Left renal cortex interstitium (tissue), 4 donors: ENCODE results near the gene SLC24A2. TPM values are rescaled to one million over a fixed set of nuclear protein-coding genes. Genes with fewer than 3 reads are reported as not detected.

ENCODE experiments used
- DNase-seq, 4 donors: peaks; one replicate each; pipeline ENCODE4 v3.0.0-alpha.2; 2013; ENCODE audit warnings: low read depth in 4 of 4, low spot score in 2 of 4, missing footprints in 1 of 4
- polyA plus RNA-seq, 4 donors: library from polyadenylated mRNA; unstranded; fragments of 120-200 nt; gene quantifications; one replicate each; pipeline ENCODE4 v1.2.1, GENCODE V29; 2013; ENCODE audit not compliant: insufficient read length in 4 of 4

Gene SLC24A2
- polyA plus RNA-seq, 4 donors = 0.08 to 0.30 (median 0.16) TPM

DNA sequence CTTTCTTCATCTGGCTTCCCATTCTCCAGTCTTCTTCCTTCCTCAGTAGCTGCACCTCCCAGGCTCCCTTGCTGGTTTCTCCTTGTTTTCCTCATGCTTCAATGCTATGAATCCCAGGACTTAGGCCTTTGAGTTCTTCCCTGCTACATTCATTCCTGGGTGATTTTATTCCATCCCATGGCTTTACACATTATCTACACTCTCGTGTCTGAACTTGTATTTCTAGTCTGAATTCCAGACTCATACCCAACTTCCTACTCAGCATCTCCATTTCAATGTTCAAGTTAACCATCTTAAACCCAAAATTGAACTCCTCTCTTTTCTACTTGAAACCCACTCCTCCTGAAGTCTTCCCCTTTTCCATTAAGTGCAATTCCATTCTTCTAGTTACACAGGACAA lies 20.0 kb downstream of the SLC24A2 start:
- no peak for DNase-seq

DNA sequence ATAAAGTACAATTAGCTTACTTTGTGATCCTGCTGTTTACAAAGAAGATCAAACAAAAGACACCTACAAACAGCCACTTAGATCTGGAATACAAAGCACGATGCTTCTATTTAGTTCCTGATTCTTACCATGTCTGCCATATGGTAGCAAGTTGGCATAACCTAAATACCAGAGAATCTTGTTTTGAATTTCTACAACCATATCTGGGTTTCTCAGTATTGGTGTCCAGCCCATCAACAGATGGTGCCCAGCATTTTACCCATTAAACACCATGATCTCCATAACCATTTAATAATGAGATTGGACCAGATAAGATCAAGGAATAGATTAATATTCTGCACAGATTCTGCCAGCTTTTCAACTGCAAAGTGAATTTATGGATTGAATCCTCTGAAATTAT lies 29.8 kb downstream of the SLC24A2 start:
- DNase-seq = no peak

DNA sequence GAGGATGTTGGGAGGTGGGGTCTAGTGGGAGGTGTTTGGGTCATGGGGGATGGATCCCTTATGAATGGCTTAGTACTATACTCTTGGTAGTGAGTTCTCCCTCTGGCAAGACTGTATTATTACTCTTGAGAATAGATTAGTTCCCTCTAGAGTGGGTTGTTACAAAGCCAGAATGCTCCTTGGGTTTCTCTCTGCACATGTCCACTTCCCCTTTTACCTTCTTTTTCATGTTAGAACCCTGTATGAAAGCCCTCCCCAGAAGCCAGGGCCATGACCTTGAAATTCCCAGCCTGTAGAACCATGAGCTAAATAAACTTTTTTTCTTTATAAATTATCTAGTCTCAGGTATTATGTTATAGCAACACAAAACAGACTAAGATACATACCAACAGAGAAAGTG lies 31.1 kb downstream of the SLC24A2 start:
- no peak for DNase-seq

DNA sequence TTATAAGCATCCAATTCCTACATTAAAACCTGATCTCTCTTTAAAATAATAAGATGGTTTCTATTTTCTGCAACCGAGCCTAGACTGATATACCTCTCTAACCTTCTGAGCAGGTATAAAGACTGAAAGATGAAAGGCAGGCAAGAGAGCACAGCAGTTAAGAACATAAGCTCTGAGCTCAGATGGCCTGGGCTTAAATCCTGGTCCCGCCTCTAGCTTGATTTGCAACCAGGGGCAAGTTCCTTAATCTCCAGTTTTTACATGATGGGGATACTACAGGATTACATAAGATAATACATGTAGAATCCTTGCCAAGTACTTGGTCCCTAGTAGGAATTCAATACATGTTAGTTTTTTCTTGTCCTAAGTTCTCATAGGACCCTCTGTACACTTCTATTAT lies 33.9 kb downstream of the SLC24A2 start:
- no peak for DNase-seq

DNA sequence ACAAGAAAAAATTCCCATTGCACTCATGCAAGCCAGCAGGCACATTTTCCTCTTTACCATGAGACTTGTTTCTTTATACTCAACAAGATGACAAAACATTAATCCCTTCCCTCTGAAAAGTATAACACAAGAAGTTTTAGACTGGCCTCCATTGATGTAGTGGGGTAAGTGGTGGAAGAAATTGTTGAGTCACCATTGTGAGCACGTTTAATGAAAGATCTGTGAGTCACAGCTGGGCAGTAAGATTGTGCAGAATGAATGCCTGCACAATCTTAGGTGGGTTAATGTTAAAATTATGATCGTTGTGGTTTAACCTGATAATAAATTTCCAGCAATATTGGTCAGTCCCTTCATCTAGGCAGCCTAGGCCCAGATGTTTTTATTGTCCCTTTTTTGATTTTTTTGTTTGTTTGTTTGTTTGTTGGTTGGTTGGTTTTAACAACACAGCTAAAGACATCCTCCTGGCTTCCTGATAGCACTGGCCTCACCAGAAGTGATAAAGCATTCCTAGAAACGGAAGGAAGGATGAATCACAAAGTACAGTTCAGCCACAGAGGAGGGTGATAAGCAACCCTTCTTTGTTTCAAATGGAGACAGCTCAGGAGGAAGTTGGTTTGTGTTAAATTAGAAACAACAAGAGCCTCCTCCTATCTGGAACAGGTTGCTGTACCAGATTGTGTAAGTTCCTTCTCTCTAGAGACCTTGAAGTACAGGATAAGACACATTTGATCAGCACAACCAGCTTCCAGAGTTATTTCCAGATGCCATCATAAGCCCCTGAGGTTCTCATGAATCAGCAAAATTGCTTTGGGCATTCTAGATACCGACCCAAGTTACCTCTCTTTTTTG lies 40.3 kb downstream of the SLC24A2 start:
- no peak for DNase-seq

DNA sequence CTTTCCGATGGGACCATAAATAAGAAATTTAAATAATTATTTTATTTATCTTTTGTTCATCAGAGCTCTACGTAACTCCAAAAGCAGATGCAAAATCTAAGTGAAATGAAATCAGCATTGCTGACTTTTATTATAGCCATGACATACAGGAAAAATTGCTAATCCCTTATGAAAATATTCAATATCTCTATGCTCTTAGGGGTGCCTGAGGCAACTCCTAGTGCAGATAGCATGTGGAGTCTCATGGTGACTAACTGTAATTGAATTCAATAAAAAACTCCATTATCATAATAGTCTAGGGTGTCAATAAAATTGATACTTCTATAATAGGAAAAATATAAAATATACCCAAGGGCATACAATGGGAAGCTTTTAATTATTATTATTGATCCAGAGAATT lies 42.6 kb downstream of the SLC24A2 start:
- no peak for DNase-seq

DNA sequence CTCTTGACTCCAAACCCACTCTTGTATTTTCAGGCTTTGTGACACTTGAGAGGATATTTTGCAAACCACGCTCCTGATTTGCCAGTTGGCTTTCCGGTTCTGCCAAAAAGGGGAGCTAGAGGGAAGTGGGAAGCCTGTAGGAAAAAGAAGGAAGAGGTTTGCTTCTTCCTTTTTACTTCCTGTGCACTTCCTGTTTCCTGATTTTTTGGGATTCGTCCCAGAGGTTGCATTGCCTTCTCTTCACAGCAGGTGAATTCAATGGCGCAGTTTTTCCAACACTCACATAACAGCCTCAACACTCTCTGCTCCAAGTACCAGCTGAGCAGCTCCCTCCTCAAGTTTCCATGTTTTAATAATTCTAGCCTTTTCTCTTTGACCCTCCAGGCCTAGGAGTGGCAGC lies 47.7 kb downstream of the SLC24A2 start:
- DNase-seq = no peak
